CD4-positive, alpha-beta T cell treated with Interferon alpha-2 for 1 hour (primary cell): ENCODE measurements around the gene PEG3.
A peak's percentile ranks its signal among the peaks of the same experiment; 100 is the strongest.

Source experiments
- DNase-seq, 2 donors: peaks; one replicate each; pipeline ENCODE4 v3.0.0-alpha.2; 2020 to 2022

PEG3 gene

GRCh38 chr19:56838909-56839651, 1.4 kb downstream of the PEG3 start:
- DNase-seq, result peak; percentile 35 to 72

- peak in 1 of 2 donors; percentile 12 for DNase-seq
These were observed 2.3 kb downstream of the PEG3 start for GRCh38 chr19:56838024-56838908.

GRCh38 chr19:56837492-56838023, 3.0 kb downstream of the PEG3 start:
- DNase-seq, result no peak

DNA sequence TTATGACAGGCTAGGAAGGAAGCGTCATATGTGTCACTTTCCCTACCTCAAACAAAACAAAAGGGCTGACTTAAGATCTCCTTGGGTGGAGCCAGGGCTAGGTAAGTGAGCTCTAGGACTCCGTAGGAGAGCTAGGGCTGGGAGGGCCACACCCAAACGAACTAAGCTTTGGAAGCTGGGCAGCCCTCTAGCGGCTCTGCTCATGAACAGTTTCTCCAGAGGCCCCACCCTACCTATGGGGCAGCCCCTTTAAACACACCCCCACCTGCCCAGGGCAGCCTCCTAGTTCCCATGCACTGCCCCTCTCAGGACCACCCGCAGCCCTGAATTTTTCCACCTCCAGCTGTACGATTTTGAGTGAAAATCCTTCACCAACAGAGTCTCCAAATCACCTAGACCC, 3.5 kb downstream of the PEG3 start:
- no peak for DNase-seq

- DNase-seq, result no peak
These were observed 4.5 kb downstream of the PEG3 start for GRCh38 chr19:56836059-56836458.

- no peak for DNase-seq
These were observed 5.1 kb downstream of the PEG3 start for GRCh38 chr19:56835401-56835800.

DNA sequence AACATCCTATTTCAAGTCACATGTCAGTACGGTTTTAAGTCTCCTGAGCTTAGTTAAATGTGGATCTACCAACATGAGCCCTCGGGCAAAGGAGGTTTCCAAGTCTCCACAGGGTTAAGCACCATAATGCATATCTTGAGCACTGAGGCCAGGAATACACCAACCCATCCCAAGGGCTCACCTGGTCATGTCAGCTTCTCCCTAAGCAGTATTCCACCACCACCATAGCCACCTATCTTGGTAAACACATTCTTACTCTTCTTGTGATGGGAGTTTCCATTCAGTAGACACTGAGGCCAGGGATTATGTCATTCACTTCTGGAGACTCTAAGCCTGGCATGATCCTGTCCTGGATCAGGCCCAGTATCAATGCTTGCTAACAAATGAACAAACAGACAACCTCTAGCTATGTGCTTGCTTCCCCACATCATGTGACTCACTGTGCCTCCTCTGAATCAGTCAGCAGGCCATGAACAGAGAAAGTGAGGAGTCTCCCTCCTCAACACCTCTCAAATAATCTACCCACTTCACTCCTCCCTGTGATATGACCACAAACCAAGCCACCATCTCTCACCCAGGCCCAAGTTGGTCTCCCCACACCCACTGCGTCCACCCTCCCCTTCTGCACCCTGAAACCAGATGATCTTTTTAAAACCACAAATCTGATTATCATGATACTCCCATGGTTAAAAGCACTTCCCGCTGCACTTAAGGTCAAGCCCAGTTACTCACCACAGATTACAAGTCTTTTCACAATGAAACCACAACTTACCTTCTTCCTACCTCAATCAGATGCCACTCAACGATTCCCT, 5.8 kb downstream of the PEG3 start:
- no peak for DNase-seq

DNA sequence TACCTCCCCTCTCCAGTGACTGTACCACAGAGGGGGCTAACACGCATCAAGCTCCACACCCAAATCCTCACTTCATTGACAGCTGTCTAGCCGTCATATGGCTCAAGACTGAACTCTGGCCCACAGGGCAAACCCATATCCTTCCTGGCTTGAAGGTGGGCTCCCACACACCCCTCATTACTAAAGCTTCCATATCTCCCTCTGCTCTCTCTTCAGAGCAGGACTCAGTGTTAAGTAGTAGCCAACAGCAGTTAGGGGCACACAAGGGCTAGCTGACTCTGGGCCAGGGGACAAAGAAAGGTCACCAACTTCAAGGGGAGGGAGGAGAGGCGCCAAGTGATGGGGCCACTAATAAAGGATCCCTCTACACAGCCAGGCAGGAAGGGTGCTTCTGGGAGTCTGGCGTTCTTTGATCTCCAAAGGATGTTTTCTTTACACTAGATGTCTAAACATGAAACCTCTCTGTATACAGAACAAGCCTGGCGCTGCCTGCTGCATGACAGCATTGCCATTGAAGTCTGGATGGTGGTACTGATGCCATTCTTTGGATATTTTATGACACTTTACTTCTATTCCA, 8.1 kb downstream of the PEG3 start:
- no peak for DNase-seq

DNA sequence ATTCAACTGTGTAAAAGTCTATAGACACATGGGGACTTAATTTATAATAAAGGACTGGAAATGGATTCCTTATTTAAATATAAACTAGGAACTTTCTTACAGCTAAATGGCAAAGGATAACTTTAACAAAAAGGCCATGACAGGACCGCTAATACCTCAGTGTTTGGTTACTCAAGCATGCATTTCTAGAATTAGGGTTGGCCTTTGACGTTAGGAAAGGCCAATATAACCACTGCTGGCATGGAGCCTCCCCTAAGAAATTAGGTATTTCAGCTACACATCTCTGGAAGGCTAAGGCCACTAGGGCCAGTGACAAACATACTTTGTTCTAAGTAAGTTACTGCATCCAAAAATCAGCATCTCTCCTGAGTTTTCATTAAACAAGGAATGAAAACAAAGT, 9.3 kb downstream of the PEG3 start:
- no peak for DNase-seq

DNA sequence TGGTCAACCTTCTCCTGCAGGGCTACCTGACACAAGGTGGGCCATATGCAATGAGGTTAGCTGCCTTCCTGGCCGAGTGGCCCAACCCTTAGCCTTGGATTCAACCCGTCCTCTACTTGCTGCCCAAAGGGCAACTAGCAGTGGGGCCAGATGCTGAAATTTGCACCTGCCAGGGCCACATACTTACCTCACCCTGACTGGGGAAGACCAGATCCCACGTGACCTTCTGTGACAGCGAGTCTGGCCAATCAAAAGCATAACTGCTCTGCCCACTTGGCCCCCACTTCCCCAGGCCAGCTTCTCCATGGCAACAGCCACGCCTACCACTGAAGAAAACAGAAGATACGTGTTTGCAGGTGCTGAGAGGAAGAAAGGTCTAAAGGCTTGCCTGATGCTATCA, 10.9 kb downstream of the PEG3 start:
- DNase-seq, result no peak

DNA sequence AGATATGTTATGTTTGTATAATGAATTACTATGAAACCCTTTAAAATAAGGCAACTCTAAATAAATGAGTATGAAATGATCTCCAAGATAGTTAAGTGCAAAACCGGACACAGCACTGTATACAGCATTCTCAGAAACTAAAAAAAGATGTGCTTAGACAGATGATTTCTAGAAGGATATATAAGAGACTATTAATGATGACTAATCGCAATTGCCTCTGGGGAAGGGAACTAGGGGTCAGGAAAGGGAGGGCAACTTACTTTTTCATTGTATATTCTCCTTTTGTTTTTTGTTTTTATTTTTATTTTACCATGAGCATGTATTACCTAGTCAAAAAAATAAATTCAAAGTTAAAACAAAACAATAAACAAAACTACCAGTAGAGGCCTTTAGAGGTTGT, 12.8 kb downstream of the PEG3 start:
- no peak for DNase-seq

- DNase-seq, result no peak
These were observed 16.6 kb downstream of the PEG3 start for GRCh38 chr19:56823956-56824355.

DNA sequence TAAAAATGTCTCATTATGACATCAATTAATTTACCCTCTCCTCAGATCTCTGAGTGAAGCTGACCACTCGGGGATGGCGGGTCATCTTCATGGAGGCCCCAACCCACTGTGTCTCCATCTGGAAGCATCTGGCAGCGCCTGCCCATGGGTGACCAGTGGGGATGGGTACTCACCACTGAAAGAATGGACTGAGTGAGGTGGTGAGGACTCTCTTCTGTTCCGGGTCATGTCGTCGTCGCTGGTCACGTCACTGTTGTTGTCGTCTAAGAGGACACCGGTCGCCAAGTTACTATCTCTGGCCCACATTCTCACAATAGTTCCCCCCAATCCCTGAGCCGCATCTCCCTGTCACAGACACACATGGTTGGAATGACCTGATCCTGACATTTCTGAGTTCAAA, 17.1 kb downstream of the PEG3 start:
- DNase-seq, result no peak

DNA sequence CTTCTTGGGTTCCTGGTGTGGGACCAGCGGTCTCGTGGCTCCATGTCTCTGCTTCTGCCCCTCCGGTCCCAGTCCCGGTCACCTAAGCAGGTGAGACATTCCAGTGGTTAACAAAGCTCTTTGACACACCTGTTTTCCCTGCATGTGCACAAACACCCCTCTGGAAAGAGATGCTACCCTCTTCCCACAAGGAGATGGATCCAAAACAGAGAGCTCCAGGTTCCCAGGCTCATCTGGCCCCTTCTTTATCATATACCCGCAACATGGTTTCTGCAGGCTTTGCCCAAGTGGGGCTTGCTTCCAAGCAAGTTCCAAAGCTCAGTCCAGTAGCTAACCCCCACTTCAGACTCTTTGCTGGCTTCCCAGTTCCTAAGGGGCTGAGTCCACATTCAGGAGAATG, 17.8 kb downstream of the PEG3 start:
- DNase-seq, result no peak

- DNase-seq, result no peak
These were observed 18.9 kb downstream of the PEG3 start for GRCh38 chr19:56821675-56822074.

- DNase-seq, result no peak
These were observed 19.3 kb downstream of the PEG3 start for GRCh38 chr19:56821209-56821608.

GRCh38 chr19:56819166-56819565, 21.4 kb downstream of the PEG3 start:
- no peak for DNase-seq

- DNase-seq, result no peak
These were observed 25.9 kb downstream of the PEG3 start for GRCh38 chr19:56814656-56815055.

GRCh38 chr19:56813531-56813930, 27.0 kb downstream of the PEG3 start:
- DNase-seq, result no peak

- no peak for DNase-seq
These were observed 29.0 kb downstream of the PEG3 start for GRCh38 chr19:56811480-56811879.

GRCh38 chr19:56810260-56810659, 30.3 kb downstream of the PEG3 start:
- no peak for DNase-seq

DNA sequence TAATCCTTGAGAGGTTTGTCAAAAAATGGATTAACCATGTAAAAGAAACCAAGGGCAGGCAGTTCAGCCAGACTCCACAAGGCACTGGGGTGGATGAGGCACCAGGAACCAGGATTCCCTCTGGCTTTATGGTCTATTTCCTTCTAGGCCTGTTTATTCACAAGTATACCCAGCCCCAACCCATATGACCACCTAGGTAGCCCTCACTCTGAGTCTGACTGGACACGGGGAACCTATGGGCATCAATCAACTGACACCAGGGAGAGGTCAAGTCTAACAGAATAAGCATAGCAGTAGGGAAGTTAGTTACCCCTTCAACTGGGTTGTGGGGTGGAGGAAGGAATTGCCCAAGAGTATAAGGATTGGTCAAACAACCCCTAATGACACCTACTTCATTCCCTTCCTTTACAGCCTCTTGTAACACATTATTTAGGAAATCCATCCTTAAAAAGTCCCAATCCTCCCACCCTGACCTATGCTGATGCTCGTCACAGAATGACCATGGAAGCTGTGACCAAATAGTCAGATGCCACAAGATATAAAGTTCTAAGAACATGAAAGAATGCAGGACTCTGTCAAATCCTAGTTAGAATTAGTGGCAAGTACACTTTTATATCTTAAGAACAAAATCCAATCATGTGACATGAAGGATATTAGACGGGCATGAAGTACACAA, 31.7 kb downstream of the PEG3 start:
- no peak for DNase-seq
